Stimulated activated memory B cell treated with anti-CD40 and anti-IgM and Interleukin-4, amounts not matched to agents 10 μg/mL and 1 μg/mL and 100 μg/mL, for 72 hours (primary cell): ENCODE data around the gene TBCB.

ENCODE experiments used
- ATAC-seq: fragments of 150-1000 bp; cut with Tn5 transposase; 2 replicates; pipeline ENCODE4 v1.10.0; 2021
- H3K27ac Mint-ChIP-seq: one replicate; pipeline ENCODE4 v1.8.0; 2022; ENCODE audit warnings: mild to moderate bottlenecking, mixed read lengths
- H3K27me3 Mint-ChIP-seq: one replicate; pipeline ENCODE4 v1.8.0; 2022; ENCODE audit warnings: mixed read lengths
- H3K36me3 Mint-ChIP-seq: one replicate; pipeline ENCODE4 v1.8.0; 2022; ENCODE audit warnings: mixed read lengths
- H3K4me1 Mint-ChIP-seq: one replicate; pipeline ENCODE4 v1.8.0; 2022; ENCODE audit warnings: mixed read lengths
- H3K4me3 Mint-ChIP-seq: one replicate; pipeline ENCODE4 v1.8.0; 2022; ENCODE audit warnings: mild to moderate bottlenecking, moderate library complexity, mixed read lengths
- H3K9me3 Mint-ChIP-seq: one replicate; pipeline ENCODE4 v1.8.0; 2022; ENCODE audit warnings: mixed read lengths

Gene TBCB

DNA sequence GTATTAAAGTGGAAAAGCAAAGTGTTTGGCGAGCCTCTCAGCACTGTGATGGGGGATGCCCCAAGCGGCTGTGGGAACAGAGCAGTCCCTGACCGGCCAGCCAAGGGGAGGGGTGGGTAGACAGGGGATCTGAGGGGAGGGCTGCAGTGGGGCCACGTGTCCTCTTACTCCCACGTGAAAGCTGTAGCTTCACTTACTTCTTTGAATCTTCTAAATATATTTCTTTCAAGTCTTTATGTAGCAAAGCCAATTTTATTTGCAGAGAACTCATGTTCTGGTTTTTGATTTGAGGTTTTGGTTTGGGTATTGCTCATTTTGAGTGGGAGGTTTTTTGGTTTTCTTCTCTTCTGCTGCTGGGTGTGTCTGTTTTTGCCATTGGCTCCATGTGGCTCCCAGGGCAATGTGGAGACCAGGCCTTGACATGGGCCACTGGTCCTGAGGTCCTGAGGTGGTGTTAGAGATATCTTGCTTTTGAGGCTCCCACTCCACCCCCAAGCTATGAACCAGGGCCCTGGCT lies 22.1 kb upstream of the TBCB start:
- Mint-ChIP-seq H3K4me3 (no peak overlapping the region), H3K27me3 (no peaks in the 10 kb centered on the region), H3K9me3 (no peaks in the 10 kb centered on the region), H3K27ac (peak overlapping the region; percentile 67), H3K4me1 (peaks cover 13% of the 10 kb centered on the region), H3K36me3 (no peaks in the 10 kb centered on the region)
- peak; percentile 81 for ATAC-seq

DNA sequence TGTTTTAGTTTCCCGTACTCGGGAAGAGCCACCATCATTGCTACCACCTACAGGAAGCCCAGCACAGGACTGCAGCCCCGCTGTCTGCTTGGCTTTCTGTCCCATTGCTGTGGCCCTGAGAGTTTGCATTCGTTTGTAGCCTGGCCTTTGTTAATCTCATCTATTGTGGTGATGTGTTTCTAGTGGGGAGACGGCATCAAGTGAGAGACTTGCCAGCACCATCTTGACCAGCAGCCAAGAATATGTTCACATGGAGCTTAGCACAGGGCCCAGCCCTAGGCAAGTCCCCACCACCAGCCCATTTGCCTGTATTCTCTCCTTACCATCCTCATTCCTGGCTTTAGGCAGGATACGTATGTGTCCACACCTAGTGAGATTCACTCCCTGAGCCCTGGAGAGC lies 21.6 kb upstream of the TBCB start:
- Mint-ChIP-seq H3K4me1 (peaks cover 13% of the 10 kb centered on the region), H3K4me3 (no peak overlapping the region), H3K27me3 (no peaks in the 10 kb centered on the region), H3K36me3 (no peaks in the 10 kb centered on the region), H3K9me3 (no peaks in the 10 kb centered on the region), H3K27ac (peak overlapping the region; percentile 67)
- no peak for ATAC-seq

DNA sequence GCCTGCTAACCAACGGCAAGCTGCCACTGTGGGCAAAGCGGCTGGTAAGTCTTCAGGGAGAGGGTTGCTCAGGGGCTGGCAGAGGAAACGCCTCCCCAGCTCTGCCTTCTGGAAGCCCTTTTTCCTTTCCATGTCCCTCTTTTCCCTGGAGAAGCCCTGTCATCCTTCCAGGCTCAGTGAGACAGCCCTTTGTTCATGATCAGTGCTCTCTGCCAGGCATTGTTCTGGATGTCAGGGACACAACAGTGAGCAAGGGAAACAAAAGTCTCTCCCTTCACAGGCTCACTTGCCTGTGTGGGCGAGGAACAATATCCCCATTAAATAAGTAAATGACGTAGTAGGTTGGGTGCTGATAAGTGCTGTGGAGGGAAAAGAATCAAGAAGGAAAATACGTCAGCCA lies 18.2 kb upstream of the TBCB start:
- H3K27me3 Mint-ChIP-seq: no peaks in the 10 kb centered on the region
- no peak overlapping the region for H3K27ac Mint-ChIP-seq
- no peaks in the 10 kb centered on the region for H3K36me3 Mint-ChIP-seq
- no peak overlapping the region for H3K4me3 Mint-ChIP-seq
- ATAC-seq: no peak
- no peaks in the 10 kb centered on the region for H3K9me3 Mint-ChIP-seq
- peaks cover 20% of the 10 kb centered on the region for H3K4me1 Mint-ChIP-seq

DNA sequence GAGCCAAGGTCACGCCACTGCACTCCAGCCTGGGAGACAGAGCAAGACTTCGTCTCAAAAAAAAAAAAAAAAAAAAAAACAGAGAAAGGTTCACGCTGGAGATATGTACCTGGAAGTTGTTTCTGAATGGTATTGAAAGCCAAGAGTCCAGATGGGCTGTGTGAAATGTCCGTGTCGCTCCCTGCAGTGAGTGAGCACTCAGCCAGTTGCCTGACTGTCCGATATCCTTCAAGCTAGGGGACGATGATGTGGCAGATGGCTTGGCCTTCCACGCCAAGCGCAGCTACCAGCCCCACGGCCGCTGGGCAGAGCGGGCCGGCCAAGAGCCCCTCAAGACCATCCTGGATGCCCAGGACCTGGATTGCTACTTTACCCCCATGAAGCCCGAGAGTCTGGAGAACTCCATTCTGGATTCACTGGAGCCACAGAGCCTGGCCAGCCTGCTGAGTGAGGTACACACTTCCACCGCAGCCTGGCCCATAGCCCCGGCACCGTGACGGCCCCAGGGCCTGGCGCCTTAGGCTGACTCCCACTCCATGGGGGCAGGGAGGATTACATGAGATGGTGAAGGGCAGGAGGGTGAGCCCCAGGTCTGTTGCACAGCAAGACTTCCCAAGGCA lies 16.0 kb upstream of the TBCB start:
- H3K27ac Mint-ChIP-seq: no peak overlapping the region
- H3K4me3 Mint-ChIP-seq: no peak overlapping the region
- no peaks in the 10 kb centered on the region for H3K9me3 Mint-ChIP-seq
- peaks cover 12% of the 10 kb centered on the region for H3K36me3 Mint-ChIP-seq
- no peaks in the 10 kb centered on the region for H3K27me3 Mint-ChIP-seq
- peaks cover 6% of the 10 kb centered on the region for H3K4me1 Mint-ChIP-seq
- no peak for ATAC-seq

DNA sequence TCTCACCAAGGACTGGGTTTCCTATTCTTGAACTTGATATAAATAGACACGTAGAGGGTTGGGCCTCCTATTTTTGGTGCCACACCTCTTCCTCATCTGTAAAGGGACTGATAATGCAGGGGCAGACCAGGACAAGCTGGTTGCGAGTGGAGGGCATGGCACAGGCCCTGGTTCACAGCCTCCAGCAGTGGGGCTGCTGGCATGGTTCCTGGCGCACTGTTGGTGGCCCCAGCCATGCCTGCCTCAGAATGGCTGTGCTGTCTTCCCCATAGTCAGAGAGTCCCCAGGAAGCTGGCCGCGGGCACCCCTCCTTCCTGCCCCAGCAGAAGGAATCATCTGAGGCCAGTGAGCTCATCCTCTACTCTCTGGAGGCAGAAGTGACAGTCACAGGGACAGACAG lies 14.8 kb upstream of the TBCB start:
- H3K36me3 Mint-ChIP-seq: peaks cover 12% of the 10 kb centered on the region
- H3K27me3 Mint-ChIP-seq: no peaks in the 10 kb centered on the region
- H3K9me3 Mint-ChIP-seq: no peaks in the 10 kb centered on the region
- H3K4me3 Mint-ChIP-seq: no peak overlapping the region
- no peak for ATAC-seq
- H3K27ac Mint-ChIP-seq: no peak overlapping the region
- H3K4me1 Mint-ChIP-seq: peaks cover 6% of the 10 kb centered on the region

DNA sequence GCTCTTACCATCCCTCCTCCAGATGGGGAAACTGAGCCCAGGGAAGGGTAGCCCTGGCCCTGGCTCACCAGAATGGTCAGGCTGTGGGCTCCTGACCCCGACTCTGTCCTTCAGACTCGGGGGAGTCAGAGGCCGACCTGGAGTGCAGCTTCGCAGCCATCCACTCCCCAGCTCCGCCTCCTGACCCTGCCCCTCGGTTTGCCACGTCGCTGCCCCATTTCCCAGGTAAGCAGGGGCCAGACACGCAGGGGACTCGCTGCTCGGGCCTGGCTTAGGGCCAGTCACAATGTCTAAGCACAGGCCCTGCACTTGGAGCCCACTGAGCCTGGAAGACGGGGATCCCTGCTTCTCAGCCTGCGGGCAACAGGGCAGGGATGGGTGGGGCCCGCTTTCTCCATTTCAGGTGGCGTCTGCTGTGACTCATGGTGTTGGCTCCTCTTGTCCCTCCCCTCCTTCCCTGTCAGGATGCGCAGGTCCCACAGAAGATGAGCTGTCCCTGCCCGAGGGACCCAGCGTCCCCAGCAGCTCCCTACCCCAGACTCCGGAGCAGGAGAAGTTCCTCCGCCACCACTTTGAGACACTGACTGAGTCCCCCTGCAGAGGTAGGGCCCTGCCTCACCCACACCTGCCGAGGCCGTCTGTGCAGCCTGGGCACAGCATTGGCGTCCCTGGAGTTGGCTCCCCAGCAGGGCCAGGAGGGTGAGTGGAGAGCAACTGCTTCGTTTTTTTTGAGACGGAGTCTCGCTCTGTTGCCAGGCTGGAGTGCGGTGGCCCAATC lies 13.5 kb upstream of the TBCB start:
- peaks cover 12% of the 10 kb centered on the region for H3K36me3 Mint-ChIP-seq
- H3K9me3 Mint-ChIP-seq: no peaks in the 10 kb centered on the region
- peaks cover 6% of the 10 kb centered on the region for H3K4me1 Mint-ChIP-seq
- ATAC-seq: no peak
- H3K4me3 Mint-ChIP-seq: no peak overlapping the region
- no peak overlapping the region for H3K27ac Mint-ChIP-seq
- H3K27me3 Mint-ChIP-seq: no peaks in the 10 kb centered on the region

DNA sequence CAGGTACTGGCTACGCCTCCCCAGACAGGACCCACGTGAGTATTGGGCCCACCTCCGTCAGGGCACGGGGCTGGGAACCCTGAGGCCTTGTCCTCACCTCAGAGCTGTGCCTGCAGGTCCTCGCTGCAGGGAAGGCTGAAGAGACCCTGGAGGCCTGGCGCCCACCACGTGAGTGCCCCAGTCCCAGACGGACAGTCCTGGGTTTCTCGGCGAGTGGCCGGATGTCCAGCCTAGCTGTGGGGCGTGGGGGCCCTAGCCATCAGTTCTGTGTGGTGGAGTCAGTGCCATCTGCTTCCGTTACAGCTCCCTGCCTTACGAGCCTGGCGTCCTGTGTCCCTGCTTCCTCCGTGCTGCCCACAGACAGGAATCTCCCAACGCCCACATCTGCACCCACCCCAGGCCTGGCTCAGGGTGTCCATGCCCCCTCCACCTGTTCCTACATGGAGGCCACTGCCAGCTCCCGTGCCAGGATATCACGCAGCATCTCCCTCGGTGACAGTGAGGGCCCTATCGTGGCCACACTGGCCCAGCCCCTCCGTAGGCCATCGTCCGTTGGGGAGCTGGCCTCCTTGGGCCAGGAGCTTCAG lies 12.1 kb upstream of the TBCB start:
- H3K36me3 Mint-ChIP-seq: peaks cover 12% of the 10 kb centered on the region
- H3K27me3 Mint-ChIP-seq: no peaks in the 10 kb centered on the region
- peaks cover 6% of the 10 kb centered on the region for H3K4me1 Mint-ChIP-seq
- H3K9me3 Mint-ChIP-seq: no peaks in the 10 kb centered on the region
- ATAC-seq: no peak
- no peak overlapping the region for H3K4me3 Mint-ChIP-seq
- no peak overlapping the region for H3K27ac Mint-ChIP-seq

DNA sequence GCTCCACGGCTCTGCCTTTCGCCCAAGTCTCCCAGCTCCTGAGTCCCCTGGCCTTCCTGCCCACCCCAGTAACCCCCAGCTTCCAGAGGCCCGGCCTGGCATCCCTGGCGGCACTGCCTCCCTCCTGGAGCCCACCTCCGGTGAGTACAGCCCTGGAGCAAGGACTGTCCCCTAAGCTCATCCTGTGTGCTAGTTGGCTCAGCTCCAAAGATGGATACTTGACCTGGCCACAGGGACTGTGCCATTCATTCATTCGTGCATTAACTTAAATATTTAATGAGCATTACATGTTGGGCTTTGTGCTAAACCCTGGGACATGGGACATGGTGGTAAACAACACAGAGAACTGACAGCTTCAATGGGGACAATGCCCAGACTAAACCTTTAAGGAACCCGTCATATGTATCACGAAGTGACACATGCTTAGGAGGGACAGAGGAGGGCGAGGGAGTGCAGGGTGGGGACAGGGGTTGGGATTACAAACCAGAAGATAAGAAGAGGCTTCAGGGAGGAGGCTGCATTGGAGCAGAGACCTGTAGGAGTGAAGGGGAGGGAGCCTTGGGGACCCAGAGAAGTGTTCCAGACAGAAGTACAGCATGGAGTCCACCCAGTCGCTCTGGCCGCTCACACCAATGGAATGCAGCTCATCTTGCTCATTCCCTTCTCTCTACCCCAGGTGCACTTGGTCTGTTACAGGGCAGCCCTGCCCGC lies 11.3 kb upstream of the TBCB start:
- ATAC-seq: no peak
- Mint-ChIP-seq H3K9me3 (no peaks in the 10 kb centered on the region), H3K4me3 (no peak overlapping the region), H3K4me1 (peaks cover 6% of the 10 kb centered on the region), H3K36me3 (peaks cover 12% of the 10 kb centered on the region), H3K27me3 (no peaks in the 10 kb centered on the region), H3K27ac (no peak overlapping the region)

DNA sequence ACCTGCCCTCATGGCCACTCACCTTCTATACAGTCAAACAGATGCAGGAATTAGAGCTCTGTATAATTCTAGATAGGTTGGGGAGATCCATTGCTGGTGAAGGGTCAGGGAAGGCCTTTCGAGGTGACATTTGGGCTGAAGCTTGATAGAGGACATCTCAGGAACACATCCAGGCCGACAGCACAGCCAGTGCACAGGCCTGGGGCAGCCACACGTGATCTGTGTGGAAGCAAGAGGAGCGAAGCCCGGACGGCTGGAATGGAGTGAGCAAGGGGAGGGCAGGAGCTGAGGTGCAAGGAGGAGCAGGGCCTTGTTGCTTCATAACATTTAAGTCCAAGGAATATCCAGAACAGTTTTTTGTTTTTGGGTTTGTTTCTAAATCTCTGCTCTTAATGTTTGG lies 8.8 kb upstream of the TBCB start:
- Mint-ChIP-seq H3K27me3 (no peaks in the 10 kb centered on the region), H3K36me3 (peaks cover 14% of the 10 kb centered on the region), H3K4me3 (no peak overlapping the region), H3K9me3 (no peaks in the 10 kb centered on the region), H3K27ac (no peak overlapping the region), H3K4me1 (no peaks in the 10 kb centered on the region)
- no peak for ATAC-seq

DNA sequence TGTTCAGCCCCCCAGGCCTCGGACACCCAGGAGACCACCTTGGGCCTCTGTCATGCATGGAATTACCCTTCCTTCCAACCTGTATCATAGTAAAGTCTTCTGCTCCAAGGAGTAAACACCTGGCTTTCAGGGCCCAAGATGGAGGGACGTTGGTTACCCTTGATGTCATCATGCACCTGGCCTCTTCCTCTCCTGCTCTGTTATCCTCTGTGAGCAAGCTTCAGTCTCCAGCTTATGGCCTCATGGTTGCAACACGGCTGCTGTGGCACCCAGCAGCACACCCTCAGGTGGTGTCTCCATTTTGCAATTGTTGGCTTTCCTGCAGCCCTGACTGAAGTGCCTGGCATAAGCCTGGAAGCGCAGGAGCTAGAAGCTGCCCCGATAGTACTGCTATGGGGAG lies 8.3 kb upstream of the TBCB start:
- Mint-ChIP-seq H3K4me1 (no peaks in the 10 kb centered on the region), H3K27me3 (no peaks in the 10 kb centered on the region), H3K4me3 (no peak overlapping the region), H3K9me3 (no peaks in the 10 kb centered on the region), H3K27ac (no peak overlapping the region), H3K36me3 (peaks cover 18% of the 10 kb centered on the region)
- no peak for ATAC-seq

DNA sequence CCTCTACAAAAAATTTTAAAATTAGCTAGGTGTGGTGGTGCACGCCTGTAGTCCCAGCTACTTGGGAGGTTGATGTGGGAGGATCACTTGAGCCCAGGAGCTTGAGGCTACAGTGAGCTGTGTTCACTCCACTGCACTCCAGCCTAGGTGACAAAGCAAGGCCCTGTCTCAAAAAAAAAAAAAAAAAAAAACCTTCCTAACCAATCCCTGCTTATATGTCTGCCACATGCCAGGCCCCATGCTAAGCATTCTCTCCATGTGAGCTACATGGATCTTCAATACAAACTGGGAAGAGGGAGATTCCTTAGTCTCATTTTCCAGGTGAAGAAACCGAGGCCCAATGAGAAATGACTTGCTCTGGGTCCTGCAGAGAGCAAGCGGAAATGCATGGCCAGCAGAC lies 6.6 kb upstream of the TBCB start:
- Mint-ChIP-seq H3K9me3 (no peaks in the 10 kb centered on the region), H3K36me3 (peaks cover 19% of the 10 kb centered on the region), H3K4me3 (no peak overlapping the region), H3K27ac (no peak overlapping the region), H3K27me3 (no peaks in the 10 kb centered on the region), H3K4me1 (peaks cover 12% of the 10 kb centered on the region)
- no peak for ATAC-seq

DNA sequence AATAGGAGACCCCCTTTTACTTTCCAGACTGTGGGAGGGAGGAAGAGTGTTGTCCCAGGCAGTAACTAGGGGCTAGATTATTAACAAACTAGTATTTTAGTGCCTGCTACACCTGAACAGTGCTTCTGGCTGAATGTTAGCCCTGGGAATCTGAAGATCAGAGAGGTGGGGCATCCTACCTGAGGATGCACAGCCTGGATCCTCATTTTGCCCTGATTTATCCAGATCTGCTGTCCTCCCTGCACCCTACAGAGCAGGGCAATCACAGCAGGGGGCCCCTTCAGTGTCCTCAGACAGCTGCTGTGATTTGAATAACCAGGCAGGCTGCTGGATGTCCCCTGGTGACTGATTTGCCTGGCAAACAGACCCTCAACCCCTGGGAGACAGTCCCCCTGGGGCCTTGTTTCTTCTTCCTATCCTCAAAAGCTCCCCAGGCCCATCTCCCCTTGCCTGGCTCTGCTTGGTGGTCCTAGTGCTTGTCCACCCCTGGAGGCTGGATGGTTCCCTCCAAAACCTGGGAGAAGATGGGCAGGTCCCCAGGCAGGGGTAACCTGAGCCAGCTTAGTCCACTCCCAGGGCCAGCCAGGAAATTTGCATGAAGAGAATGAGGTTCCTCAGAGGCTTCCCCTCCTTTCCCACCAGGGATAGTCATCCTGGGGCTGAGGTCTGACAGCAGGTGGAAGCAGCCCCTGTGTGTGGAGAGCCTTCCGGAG lies 4.6 kb upstream of the TBCB start, which contains the start of gene OVOL3:
Gene OVOL3 (plus strand): TSS at position 657 of the 713 bp plus-strand sequence. CDS start 60 bp downstream, outside the sequence.
- no peak for ATAC-seq
- H3K4me1 Mint-ChIP-seq: peaks cover 21% of the 10 kb centered on the region
- H3K4me3 Mint-ChIP-seq: no peak within 1 kb of the TSS
- H3K27ac Mint-ChIP-seq: no peak within 1 kb of the TSS
- peaks cover 24% of the 10 kb centered on the region for H3K36me3 Mint-ChIP-seq
- no peaks in the 10 kb centered on the region for H3K27me3 Mint-ChIP-seq
- H3K9me3 Mint-ChIP-seq: no peaks in the 10 kb centered on the region

DNA sequence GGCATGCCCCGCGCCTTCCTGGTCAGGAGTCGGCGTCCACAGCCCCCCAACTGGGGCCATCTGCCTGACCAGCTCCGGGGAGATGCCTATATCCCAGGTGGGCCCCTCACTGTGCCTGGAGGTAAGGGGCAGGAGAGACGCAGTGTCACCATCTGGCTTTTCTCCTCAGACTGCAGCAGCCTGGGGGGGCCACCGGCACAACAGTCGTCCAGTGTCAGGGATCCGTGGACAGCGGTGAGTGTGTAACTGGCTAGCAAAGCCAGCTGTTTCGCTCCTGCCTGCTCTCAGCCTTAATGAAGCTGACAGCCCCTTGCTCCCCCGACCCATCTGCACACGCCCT lies 4.1 kb upstream of the TBCB start:
- H3K27ac Mint-ChIP-seq: no peak overlapping the region
- ATAC-seq: no peak
- H3K4me3 Mint-ChIP-seq: no peak overlapping the region
- H3K9me3 Mint-ChIP-seq: no peaks in the 10 kb centered on the region
- H3K36me3 Mint-ChIP-seq: peaks cover 27% of the 10 kb centered on the region
- no peaks in the 10 kb centered on the region for H3K27me3 Mint-ChIP-seq
- peaks cover 25% of the 10 kb centered on the region for H3K4me1 Mint-ChIP-seq

DNA sequence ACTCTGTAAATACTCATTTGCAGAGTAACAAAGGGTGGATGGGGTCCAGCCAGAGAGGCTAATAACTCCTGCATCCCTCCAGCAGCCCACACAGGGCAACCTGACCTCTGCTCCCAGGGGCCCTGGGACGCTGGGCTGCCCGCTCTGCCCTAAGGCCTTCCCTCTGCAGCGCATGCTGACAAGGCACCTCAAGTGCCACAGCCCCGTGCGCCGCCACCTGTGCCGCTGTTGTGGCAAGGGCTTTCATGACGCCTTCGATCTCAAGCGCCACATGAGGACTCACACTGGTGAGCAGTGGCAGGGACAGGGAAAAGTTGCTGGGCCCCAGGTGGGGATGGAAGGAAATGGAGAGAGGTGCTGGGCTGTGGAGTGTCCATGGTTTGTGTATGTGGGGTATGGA lies 2.6 kb upstream of the TBCB start:
- H3K36me3 Mint-ChIP-seq: peaks cover 36% of the 10 kb centered on the region
- ATAC-seq: no peak
- H3K27me3 Mint-ChIP-seq: no peaks in the 10 kb centered on the region
- no peaks in the 10 kb centered on the region for H3K9me3 Mint-ChIP-seq
- H3K27ac Mint-ChIP-seq: no peak overlapping the region
- H3K4me3 Mint-ChIP-seq: peak overlapping the region; percentile 47
- H3K4me1 Mint-ChIP-seq: peaks cover 38% of the 10 kb centered on the region

DNA sequence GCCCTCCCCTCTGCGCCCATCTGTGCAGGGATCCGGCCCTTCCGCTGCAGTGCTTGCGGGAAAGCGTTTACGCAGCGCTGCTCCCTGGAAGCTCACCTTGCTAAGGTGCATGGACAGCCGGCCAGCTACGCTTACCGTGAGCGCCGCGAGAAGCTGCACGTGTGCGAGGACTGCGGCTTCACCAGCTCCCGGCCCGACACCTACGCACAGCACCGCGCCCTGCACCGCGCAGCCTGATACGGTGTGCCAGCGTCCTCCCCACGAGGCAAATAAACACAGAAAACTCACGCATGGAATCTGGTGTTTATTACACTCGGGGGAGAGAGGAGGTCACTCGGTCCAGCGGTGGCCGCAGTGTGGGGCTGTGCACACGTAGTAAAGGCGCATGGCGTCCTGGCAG lies 1.8 kb upstream of the TBCB start:
- no peaks in the 10 kb centered on the region for H3K27me3 Mint-ChIP-seq
- peaks cover 46% of the 10 kb centered on the region for H3K4me1 Mint-ChIP-seq
- H3K36me3 Mint-ChIP-seq: peaks cover 43% of the 10 kb centered on the region
- peak overlapping the region; percentile 92 for H3K4me3 Mint-ChIP-seq
- peak overlapping the region; percentile 93 for H3K27ac Mint-ChIP-seq
- H3K9me3 Mint-ChIP-seq: no peaks in the 10 kb centered on the region
- ATAC-seq: no peak
